Measurements from ENCODE around the gene TXNRD1.

Gene TXNRD1

DNA sequence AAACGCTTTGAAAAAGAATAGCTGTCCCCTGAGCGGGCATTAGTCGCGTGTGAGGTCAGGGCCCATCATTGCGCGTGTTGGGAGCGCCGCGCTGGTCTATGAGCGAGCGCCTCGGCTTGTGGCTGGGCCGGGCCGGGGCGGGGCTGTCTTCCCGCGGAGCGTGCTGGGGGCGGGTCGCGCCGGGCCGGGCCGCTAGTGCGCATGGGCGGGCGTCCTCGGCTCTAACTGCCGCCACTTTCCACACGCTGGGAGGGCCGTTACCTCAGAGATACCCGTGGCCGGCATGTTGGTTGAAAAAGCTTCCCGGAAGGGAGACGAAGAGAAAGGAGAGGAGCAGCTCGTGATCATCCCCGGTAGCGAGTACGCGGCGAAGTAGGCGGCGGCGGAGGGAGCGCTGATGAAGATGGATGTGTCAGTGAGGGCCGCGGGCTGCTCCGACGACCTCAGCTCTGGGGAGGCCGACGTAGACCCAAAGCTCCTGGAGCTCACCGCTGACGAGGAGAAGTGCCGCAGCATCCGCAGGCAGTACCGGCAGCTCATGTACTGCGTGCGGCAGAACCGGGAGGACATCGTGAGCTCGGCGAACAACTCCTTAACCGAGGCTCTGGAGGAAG is 88.1 kb downstream of the TXNRD1 start, which contains the start of gene EID3:
Gene EID3, plus strand, starts transcription at position 202 of the 614 bp plus-strand sequence. Its CDS starts 196 bp downstream, at position 398.
- H3K27ac ChIP-seq = peak within 1 kb of the TSS; percentile 31
- TF ChIP-seq, protein P1, sequence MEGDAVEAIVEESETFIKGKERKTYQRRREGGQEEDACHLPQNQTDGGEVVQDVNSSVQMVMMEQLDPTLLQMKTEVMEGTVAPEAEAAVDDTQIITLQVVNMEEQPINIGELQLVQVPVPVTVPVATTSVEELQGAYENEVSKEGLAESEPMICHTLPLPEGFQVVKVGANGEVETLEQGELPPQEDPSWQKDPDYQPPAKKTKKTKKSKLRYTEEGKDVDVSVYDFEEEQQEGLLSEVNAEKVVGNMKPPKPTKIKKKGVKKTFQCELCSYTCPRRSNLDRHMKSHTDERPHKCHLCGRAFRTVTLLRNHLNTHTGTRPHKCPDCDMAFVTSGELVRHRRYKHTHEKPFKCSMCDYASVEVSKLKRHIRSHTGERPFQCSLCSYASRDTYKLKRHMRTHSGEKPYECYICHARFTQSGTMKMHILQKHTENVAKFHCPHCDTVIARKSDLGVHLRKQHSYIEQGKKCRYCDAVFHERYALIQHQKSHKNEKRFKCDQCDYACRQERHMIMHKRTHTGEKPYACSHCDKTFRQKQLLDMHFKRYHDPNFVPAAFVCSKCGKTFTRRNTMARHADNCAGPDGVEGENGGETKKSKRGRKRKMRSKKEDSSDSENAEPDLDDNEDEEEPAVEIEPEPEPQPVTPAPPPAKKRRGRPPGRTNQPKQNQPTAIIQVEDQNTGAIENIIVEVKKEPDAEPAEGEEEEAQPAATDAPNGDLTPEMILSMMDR (conservative IDR thresholded peaks at IDR 0.05) = no peak

DNA sequence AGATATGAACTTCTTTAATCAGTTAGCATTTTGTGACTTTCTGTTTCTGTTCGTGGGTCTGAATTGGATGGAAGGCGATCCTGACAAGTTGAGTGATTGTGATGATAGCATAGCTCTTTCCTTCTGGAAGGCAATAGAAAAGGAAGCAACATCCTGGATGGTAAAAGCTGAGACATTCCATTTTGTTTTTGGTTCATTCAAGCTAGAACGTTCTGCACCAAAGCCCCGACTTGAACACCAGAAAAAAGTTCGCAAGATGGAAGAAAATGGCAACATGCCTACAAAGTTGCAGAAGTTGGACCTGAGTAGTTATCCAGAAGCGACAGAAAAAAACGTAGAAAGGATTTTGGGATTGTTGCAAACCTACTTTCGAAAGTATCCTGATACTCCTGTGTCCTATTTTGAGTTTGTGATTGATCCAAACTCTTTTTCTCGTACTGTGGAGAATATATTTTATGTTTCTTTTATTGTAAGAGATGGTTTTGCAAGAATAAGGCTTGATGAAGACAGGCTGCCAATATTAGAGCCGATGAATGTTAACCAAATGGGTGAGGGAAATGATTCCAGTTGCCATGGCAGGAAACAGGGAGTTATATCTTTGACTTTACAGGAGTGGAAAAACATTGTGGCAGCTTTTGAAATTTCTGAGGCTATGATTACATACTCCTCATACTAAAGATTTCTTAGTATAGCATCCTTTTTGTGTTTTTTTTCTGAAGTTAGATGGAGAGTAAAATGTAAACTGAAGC is 88.9 kb downstream of the TXNRD1 start:
- no peak overlapping the region for H3K27ac ChIP-seq

DNA sequence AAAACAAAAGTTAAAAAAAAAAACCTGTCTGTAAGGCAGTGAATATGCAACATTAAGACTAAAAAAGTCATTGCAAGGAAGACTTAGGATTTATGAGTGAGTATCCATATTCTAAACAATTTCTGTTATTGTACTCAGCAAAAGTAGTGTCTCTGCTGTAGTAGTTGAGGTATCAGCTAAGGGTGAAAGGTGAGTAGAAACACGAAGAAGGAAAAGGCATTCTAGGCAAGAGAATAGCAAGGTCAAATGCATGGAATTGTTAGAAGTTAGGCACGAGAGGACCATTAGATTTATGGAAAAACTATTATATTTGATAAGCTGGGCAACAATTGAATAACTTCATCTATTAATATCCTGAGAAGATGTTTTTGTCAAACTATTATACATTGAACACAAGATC is 89.8 kb downstream of the TXNRD1 start:
- TF ChIP-seq, protein P1 (conservative IDR thresholded peaks at IDR 0.05) = no peak
- no peak overlapping the region for H3K27ac ChIP-seq

More for the DNA sequence above, 88.9 kb downstream of the TXNRD1 start:
- TF ChIP-seq, protein P1 (conservative IDR thresholded peaks at IDR 0.05) = no peak

DNA sequence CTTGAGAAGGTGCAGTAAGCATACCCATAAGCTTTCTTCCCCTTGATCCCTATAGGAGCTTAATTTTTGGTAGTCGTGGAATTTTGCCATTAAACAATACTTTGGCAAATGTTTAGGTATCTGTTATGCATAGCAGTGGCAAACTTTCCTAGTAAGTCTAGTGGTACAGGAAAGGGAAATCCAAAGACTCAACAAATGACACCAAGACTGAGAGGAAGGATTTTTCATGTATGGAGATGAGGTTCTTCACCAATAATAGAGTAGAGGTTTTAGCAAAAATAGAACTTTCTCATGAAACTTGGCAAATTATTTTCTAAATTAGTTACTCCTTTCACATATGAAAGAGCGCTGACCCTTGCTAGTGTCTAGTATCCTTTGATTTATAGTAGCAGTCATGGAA is 90.8 kb downstream of the TXNRD1 start:
- no peak overlapping the region for H3K27ac ChIP-seq
- TF ChIP-seq, protein P1 (conservative IDR thresholded peaks at IDR 0.05) = no peak

DNA sequence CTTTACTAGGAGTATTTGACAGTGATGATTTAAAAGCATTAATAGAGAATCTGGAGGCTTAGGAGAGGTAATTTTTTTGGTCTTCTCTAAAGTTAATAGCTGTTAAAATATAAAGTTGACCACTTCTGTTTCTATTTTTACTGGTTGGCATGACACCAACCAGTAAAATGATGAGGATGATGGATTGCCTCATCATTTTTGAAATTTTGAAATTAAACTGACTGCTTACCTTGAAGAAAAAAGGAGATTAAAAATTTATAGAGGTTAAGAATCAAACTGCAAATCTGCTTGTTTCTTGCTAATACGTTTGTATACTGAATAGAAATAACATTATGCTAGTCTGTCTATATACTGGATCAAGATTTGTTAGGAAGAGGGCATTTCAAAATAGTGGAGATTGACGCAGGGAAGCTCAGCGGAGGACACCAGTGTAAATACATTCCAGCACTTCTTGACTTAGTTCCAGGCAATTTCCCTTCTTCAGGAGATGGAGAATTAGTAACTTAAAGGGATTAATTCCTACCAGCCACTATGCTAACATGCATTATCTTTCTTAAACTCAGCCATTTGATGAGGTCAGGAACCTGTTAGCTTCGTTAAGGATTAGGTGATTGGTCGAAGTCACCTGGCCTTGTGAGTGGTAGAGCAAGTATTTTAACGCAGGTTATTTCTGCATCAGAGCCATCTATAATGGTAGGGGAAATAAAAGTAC is 91.5 kb downstream of the TXNRD1 start:
- TF ChIP-seq, protein P1 (conservative IDR thresholded peaks at IDR 0.05) = no peak
- H3K27ac ChIP-seq = no peak overlapping the region

DNA sequence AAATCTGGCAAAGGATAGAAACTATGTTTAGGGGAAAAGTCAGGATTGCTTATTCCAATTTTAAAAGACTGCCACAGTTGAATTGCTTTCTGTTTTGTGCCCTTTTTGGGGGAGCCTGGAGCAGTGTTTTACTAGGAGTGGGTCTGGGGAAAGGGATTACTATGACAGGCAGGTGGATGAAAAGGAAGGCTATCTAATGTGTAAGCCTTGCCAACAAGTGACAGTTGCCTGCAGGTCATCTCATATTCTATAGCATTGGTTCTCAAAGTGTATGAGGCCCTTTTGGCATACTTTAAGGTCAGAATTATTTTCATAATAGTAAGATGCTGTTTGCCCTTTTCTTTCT is 92.0 kb downstream of the TXNRD1 start:
- H3K27ac ChIP-seq = no peak overlapping the region
- TF ChIP-seq, protein P1 (conservative IDR thresholded peaks at IDR 0.05) = no peak

DNA sequence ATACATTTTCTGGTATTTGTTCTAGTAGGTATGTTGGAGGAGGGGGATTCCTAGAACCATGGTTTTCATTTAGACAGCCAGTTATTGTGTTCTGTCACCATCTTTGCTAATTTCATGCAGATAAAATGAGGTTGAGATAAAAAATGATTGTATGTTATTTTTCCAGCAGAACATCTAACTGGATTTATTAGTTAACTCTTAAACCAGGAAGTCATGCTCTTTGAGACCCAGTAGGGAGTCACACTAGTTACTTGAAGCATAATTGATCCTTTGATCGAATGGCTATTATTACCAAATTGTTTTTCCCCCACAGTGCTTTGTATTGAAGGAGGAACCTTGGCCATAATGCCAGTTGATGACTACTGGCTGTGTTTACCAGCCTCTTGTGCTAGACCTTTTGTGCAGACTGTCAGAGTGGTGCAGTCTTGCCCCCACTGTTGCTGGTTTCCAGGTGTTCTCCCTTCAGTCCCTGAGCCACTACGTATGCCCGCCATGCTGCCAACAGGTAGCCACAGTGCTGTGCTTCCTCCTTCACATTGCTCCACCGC is 93.9 kb downstream of the TXNRD1 start:
- TF ChIP-seq, protein P1 (conservative IDR thresholded peaks at IDR 0.05) = no peak

More for the DNA sequence above, 93.9 kb downstream of the TXNRD1 start:
- no peak overlapping the region for H3K27ac ChIP-seq

All from VCaP (cell line).